Mesodermal cell (in vitro differentiated cells): ENCODE measurements around the gene EHF.
"Not testable (repeated sequence)": the region's sequence is repeated elsewhere in the genome, so short reads cannot be mapped to it uniquely, and the experiment has no call there.

Experiments
- H3K27ac ChIP-seq: 2 replicates; pipeline ENCODE4 v1.7.0; 2013; ENCODE audit warnings: mild to moderate bottlenecking, low read depth, low read length, moderate library complexity; ENCODE audit not compliant: severe bottlenecking
- H3K36me3 ChIP-seq: 2 replicates; pipeline ENCODE4 v1.7.1; 2013; ENCODE audit warnings: mild to moderate bottlenecking, low read length, moderate library complexity; ENCODE audit not compliant: control insufficient read depth, insufficient read depth
- H3K4me1 ChIP-seq: one replicate; pipeline ENCODE4 v1.7.1; 2013; ENCODE audit warnings: mild to moderate bottlenecking, low read length; ENCODE audit not compliant: insufficient read depth, control insufficient read depth, poor library complexity, severe bottlenecking
- H3K4me3 ChIP-seq: 2 replicates; pipeline ENCODE4 v1.7.0; 2013; ENCODE audit warnings: low read length, control low read depth, mild to moderate bottlenecking; ENCODE audit not compliant: insufficient read depth, poor library complexity, severe bottlenecking; ENCODE audit errors: extremely low read depth
- H3K9me3 ChIP-seq: 2 replicates; pipeline ENCODE4 v1.7.1; 2013; ENCODE audit warnings: mild to moderate bottlenecking, low read length, moderate library complexity; ENCODE audit not compliant: control insufficient read depth
- WGBS, 2 experiments: methylation state at CpG; one replicate each; pipeline ENCODE4 v1.1.5; 2013; ENCODE audit warnings: missing lambda C conversion rate in 2 of 2; ENCODE audit not compliant: insufficient coverage in 2 of 2; 5-methylcytosine and 5-hydroxymethylcytosine counted together

The EHF gene

GRCh38 chr11:34685864-34686263 is 65.0 kb downstream of the EHF start:
- WGBS, 2 experiments, result 100% methylated on average over 2 of the region's 2 CpGs; no CpG with 5 or more reads in 1 of the 2 experiments

GRCh38 chr11:34692299-34692698 is 71.4 kb downstream of the EHF start:
- no CpG with 5 or more reads among the region's 26 CpGs for WGBS, 2 experiments
- not testable (repeated sequence) for H3K36me3 ChIP-seq, H3K4me1 ChIP-seq, H3K4me3 ChIP-seq
- H3K27ac ChIP-seq, result peak overlapping the region; percentile 68
- peaks cover 15% of the 10 kb centered on the region for H3K9me3 ChIP-seq

More at GRCh38 chr11:34685864-34686263, 65.0 kb downstream of the EHF start:
- Histone ChIP-seq H3K9me3 (no peaks in the 10 kb centered on the region), H3K4me1 (peaks cover 15% of the 10 kb centered on the region), H3K4me3 (no peak overlapping the region), H3K27ac (no peak overlapping the region), H3K36me3 (no peaks in the 10 kb centered on the region)

- no peaks in the 10 kb centered on the region for H3K4me1 ChIP-seq
- H3K4me3 ChIP-seq, result no peak overlapping the region
- no peak overlapping the region for H3K27ac ChIP-seq
- peaks cover 15% of the 10 kb centered on the region for H3K9me3 ChIP-seq
- no peaks in the 10 kb centered on the region for H3K36me3 ChIP-seq
Measured at GRCh38 chr11:34696862-34697261, 76.0 kb downstream of the EHF start.

GRCh38 chr11:34706709-34707461 is 86.0 kb downstream of the EHF start:
- no peak overlapping the region for H3K27ac ChIP-seq
- H3K4me3 ChIP-seq, result no peak overlapping the region
- H3K9me3 ChIP-seq, result peaks cover 5% of the 10 kb centered on the region
- 57 to 67% methylated on average over 1 of the region's 2 CpGs for WGBS, 2 experiments
- no peaks in the 10 kb centered on the region for H3K4me1 ChIP-seq
- H3K36me3 ChIP-seq, result peaks cover 5% of the 10 kb centered on the region

GRCh38 chr11:34707462-34707840 is 86.6 kb downstream of the EHF start:
- 75 to 78% methylated on average over 3 of the region's 3 CpGs for WGBS, 2 experiments
- Histone ChIP-seq H3K27ac (no peak overlapping the region), H3K9me3 (peaks cover 11% of the 10 kb centered on the region), H3K4me3 (no peak overlapping the region), H3K4me1 (no peaks in the 10 kb centered on the region), H3K36me3 (peaks cover under 1% of the 10 kb centered on the region)
